Measurements from ENCODE around the gene SELENOV. TPM values are rescaled to one million over a fixed set of nuclear protein-coding genes. Genes with fewer than 3 reads are reported as not detected.

SELENOV gene
- total RNA-seq, 2 experiments from 2014 or later: not detected

GRCh38 chr19:39479916-39480315 is 35.0 kb upstream of the SELENOV start:
- Mint-ChIP-seq H3K36me3 (peaks cover 11% of the 10 kb centered on the region), H3K9me3 (no peaks in the 10 kb centered on the region), H3K4me1 (peaks cover 21% of the 10 kb centered on the region), H3K27me3 (no peaks in the 10 kb centered on the region), H3K27ac (peak overlapping the region; percentile 94), H3K4me3 (peak overlapping the region; percentile 94)
- no peak for DNase-seq
- no peak for ATAC-seq (ENCODE audit: low read depth)
- POLR2A ChIA-PET: interaction anchor here (0.6 to 2.2 kb wide), 6 partner anchors 33 to 89 kb away, joined by 3 to 10 read pairs (median 4); partner anchors contain the start of genes MED29, PAF1, RPS16 and SUPT5H

GRCh38 chr19:39480337-39481228 is 34.4 kb upstream of the SELENOV start, which contains the start of gene TIMM50:
TIMM50 (plus strand) TSS chr19:39480838; CDS start chr19:39480854, 16 bp downstream.
- Mint-ChIP-seq H3K36me3 (peaks cover 11% of the 10 kb centered on the region), H3K27ac (peak within 1 kb of the TSS; percentile 94), H3K4me1 (peaks cover 21% of the 10 kb centered on the region), H3K9me3 (no peaks in the 10 kb centered on the region), H3K4me3 (peak within 1 kb of the TSS; percentile 94), H3K27me3 (no peaks in the 10 kb centered on the region)
- DNase-seq (peak; percentile 99), ATAC-seq (ENCODE audit: low read depth) (peak; percentile 95)
- POLR2A ChIA-PET: interaction anchor here (0.6 to 2.2 kb wide), 8 partner anchors 10 to 90 kb away, joined by 3 to 10 read pairs (median 3); partner anchors contain the start of genes MED29, PAF1, RPS16 and SUPT5H

DNA sequence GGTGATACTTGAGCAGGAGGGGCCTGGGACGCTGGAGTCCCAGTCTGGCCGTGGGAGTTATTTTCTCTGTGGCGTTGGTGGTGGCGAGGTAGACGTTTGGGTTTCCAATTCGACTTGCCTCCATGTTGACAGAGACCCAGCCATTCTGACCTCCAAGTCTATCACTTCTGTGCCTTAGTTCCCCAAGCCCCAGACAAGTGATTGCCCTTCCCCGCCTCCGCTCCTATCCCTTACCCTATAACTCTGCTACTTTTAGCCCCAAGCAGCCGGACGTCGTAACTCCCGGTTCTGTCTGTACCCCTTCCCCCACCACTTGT is 33.8 kb upstream of the SELENOV start:
- H3K9me3 Mint-ChIP-seq: no peaks in the 10 kb centered on the region
- H3K27me3 Mint-ChIP-seq: no peaks in the 10 kb centered on the region
- H3K36me3 Mint-ChIP-seq: peaks cover 10% of the 10 kb centered on the region
- DNase-seq (no peak), ATAC-seq (ENCODE audit: low read depth) (no peak)
- POLR2A ChIA-PET: interaction anchor here (0.6 to 2.2 kb wide), 6 partner anchors 10 to 90 kb away, joined by 3 to 10 read pairs (median 3); partner anchors contain the start of genes MED29, PAF1, RPS16 and SUPT5H
- H3K27ac Mint-ChIP-seq: peak overlapping the region; percentile 94
- H3K4me3 Mint-ChIP-seq: peak overlapping the region; percentile 94
- peaks cover 21% of the 10 kb centered on the region for H3K4me1 Mint-ChIP-seq

- Mint-ChIP-seq H3K9me3 (no peaks in the 10 kb centered on the region), H3K36me3 (peaks cover 5% of the 10 kb centered on the region), H3K4me1 (peaks cover 21% of the 10 kb centered on the region), H3K27me3 (no peaks in the 10 kb centered on the region), H3K27ac (peak overlapping the region; percentile 94), H3K4me3 (peak overlapping the region; percentile 94)
- POLR2A ChIA-PET: interaction anchor here (2.2 kb wide), 1 partner anchor 46 kb away, joined by 10 read pairs; the partner anchor contains the start of gene RPS16
- DNase-seq: no peak
- ATAC-seq (ENCODE audit: low read depth): no peak
These were observed 33.3 kb upstream of the SELENOV start for GRCh38 chr19:39481676-39482075.

GRCh38 chr19:39483141-39483540 is 31.8 kb upstream of the SELENOV start:
- Mint-ChIP-seq H3K9me3 (no peaks in the 10 kb centered on the region), H3K27ac (no peak overlapping the region), H3K4me3 (peak overlapping the region; percentile 44), H3K36me3 (peaks cover 4% of the 10 kb centered on the region), H3K4me1 (peaks cover 21% of the 10 kb centered on the region), H3K27me3 (no peaks in the 10 kb centered on the region)
- DNase-seq: no peak
- no peak for ATAC-seq (ENCODE audit: low read depth)
- POLR2A ChIA-PET: no interaction called here

- Mint-ChIP-seq H3K27me3 (no peaks in the 10 kb centered on the region), H3K27ac (no peak overlapping the region), H3K4me3 (no peak overlapping the region), H3K9me3 (no peaks in the 10 kb centered on the region), H3K36me3 (peaks cover 12% of the 10 kb centered on the region), H3K4me1 (no peaks in the 10 kb centered on the region)
- ATAC-seq (ENCODE audit: low read depth): no peak
- POLR2A ChIA-PET: no interaction called here
- no peak for DNase-seq
These were observed 25.2 kb upstream of the SELENOV start for GRCh38 chr19:39489756-39490155.

DNA sequence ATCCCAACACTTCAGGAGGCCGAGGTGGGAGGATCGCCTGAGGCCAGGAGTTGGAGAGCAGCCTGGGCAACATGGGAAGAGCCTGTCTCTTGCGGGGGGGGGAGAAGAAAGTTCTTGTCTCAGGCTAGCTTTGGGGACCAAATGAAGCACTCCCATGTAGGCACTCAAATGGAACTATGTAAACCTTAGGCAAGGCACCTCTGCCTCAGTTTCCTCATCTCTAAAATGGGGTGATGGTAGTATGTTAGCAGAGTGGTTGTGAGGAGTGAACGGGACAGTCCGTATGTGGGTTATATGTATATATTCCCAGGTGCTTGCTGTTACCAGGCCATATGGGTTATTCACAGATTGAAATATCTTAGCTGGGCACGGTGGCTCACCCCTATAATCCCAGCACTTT is 22.7 kb upstream of the SELENOV start:
- DNase-seq (no peak), ATAC-seq (ENCODE audit: low read depth) (no peak)
- POLR2A ChIA-PET: no interaction called here
- Mint-ChIP-seq H3K27ac (no peak overlapping the region), H3K4me3 (no peak overlapping the region), H3K9me3 (no peaks in the 10 kb centered on the region), H3K36me3 (peaks cover 12% of the 10 kb centered on the region), H3K27me3 (peaks cover 13% of the 10 kb centered on the region), H3K4me1 (peaks cover 2% of the 10 kb centered on the region)

DNA sequence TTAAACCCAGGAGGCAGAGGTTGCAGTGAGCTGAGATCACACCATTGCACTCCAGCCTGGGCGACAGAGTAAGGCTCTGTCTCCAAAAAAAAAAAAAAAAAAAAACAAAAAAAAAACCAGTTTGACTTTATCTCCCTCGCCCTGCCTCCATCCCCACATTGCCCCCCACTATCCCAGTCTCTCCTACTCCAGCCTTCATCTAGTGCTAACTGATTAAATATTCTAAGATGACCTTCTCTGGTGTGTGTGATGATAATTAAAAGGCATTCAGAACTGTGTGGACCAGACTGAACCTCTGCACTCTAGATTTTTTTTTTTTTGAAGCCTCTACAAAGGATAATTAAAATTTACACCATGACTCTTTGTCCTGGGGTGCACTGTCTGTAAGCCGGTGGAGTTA is 22.2 kb upstream of the SELENOV start:
- DNase-seq: no peak
- Mint-ChIP-seq H3K4me1 (peaks cover 2% of the 10 kb centered on the region), H3K36me3 (peaks cover 12% of the 10 kb centered on the region), H3K4me3 (no peak overlapping the region), H3K27me3 (peaks cover 18% of the 10 kb centered on the region), H3K9me3 (no peaks in the 10 kb centered on the region), H3K27ac (no peak overlapping the region)
- POLR2A ChIA-PET: no interaction called here
- no peak for ATAC-seq (ENCODE audit: low read depth)

DNA sequence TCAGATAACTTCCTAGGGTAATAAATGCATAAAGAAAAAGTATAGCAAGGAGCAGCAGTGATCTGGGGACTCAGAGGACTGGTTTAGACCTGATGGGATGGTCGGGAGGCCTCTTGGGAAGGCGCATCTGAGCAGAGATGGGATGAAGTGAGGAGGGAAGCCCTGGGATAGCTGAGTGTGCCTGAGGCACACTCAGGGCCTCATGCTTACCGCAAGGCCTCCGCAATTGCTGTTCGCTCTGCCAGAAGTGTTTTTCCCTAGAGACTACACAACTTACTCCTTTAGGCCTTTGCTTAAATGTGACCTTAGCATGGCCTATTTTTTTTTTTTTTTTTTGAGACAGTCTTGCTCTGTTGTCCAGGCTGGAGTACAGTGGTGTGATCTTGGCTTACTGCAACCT is 20.3 kb upstream of the SELENOV start:
- peaks cover 4% of the 10 kb centered on the region for H3K36me3 Mint-ChIP-seq
- H3K4me1 Mint-ChIP-seq: peaks cover 12% of the 10 kb centered on the region
- H3K27me3 Mint-ChIP-seq: peaks cover 33% of the 10 kb centered on the region
- DNase-seq (no peak), ATAC-seq (ENCODE audit: low read depth) (no peak)
- H3K27ac Mint-ChIP-seq: no peak overlapping the region
- POLR2A ChIA-PET: no interaction called here
- no peaks in the 10 kb centered on the region for H3K9me3 Mint-ChIP-seq
- no peak overlapping the region for H3K4me3 Mint-ChIP-seq

DNA sequence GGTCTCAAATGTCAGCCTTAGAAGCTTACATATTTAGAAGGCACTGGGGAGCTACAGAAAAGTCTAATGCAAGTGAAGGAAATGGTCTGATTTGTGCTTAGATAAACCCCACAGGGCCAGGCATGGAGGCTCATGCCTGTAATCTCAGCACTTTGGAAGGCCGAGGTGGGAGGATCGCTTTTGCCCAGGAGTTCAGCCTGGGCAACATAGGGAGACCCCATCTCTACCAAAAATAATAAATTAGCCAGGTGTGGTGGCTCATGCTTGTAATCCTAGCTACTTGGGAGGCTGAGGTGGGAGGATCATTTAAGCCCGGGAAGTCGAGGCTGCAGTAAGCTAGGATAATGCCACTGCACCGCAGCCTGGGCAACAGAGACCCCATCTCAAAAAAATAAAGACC is 18.9 kb upstream of the SELENOV start:
- DNase-seq (no peak), ATAC-seq (ENCODE audit: low read depth) (no peak)
- POLR2A ChIA-PET: no interaction called here
- peaks cover 2% of the 10 kb centered on the region for H3K36me3 Mint-ChIP-seq
- peaks cover 14% of the 10 kb centered on the region for H3K4me1 Mint-ChIP-seq
- no peak overlapping the region for H3K4me3 Mint-ChIP-seq
- H3K27ac Mint-ChIP-seq: no peak overlapping the region
- H3K27me3 Mint-ChIP-seq: peaks cover 47% of the 10 kb centered on the region
- no peaks in the 10 kb centered on the region for H3K9me3 Mint-ChIP-seq

DNA sequence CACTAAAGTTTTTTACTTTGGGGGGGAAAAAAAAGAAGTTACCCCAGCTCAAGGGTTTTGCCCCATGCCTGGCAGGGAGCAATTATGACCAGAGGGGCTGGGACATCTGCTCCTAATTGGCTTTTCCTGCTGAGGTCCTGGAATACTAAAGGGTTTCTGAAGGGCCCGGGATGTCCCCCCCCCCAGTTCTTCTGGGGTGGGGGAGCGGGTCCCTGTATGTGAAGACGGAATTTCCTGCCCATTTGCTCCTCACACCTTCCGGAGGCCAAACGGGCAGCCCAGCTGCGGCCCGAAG is 17.3 kb upstream of the SELENOV start:
- Mint-ChIP-seq H3K27me3 (peaks cover 56% of the 10 kb centered on the region), H3K4me3 (no peak overlapping the region)
- ATAC-seq (ENCODE audit: low read depth): no peak

GRCh38 chr19:39497996-39498797 is 16.7 kb upstream of the SELENOV start:
- ATAC-seq (ENCODE audit: low read depth): no peak
- Mint-ChIP-seq H3K9me3 (no peaks in the 10 kb centered on the region), H3K27ac (no peak overlapping the region), H3K36me3 (no peaks in the 10 kb centered on the region), H3K4me3 (peak overlapping the region; percentile 60), H3K4me1 (peaks cover 14% of the 10 kb centered on the region), H3K27me3 (peaks cover 56% of the 10 kb centered on the region)
- POLR2A ChIA-PET: interaction anchor here (1.6 to 1.8 kb wide), 3 partner anchors 35 to 62 kb away, joined by 3 to 7 read pairs (median 4); partner anchors contain the start of genes EID2B and RPS16
- no peak for DNase-seq

More for the DNA sequence above, 17.3 kb upstream of the SELENOV start:
- Mint-ChIP-seq H3K9me3 (no peaks in the 10 kb centered on the region), H3K4me1 (peaks cover 14% of the 10 kb centered on the region), H3K27ac (no peak overlapping the region), H3K36me3 (peaks cover 2% of the 10 kb centered on the region)
- no peak for DNase-seq
- POLR2A ChIA-PET: interaction anchor here (1.6 to 1.8 kb wide), 3 partner anchors 35 to 62 kb away, joined by 3 to 7 read pairs (median 4); partner anchors contain the start of genes EID2B and RPS16

Data from activated naive CD8-positive, alpha-beta T cell treated with anti-CD3 and anti-CD28 coated beads, Interleukin-2, amount 10 ng/mL, durations not matched to agents 7 days and 5 days (primary cell).